HG03378 (cell line): ENCODE measurements around the gene CA7.
A peak's percentile ranks its signal among the peaks of the same experiment; 100 is the strongest.

Experiments
- ATAC-seq: cut with Tn5 transposase; IDR thresholded peaks from one replicate; pipeline ENCODE4 v1.9.1; 2021; ENCODE audit warnings: mild to moderate bottlenecking, moderate library complexity; ENCODE audit not compliant: unreplicated experiment

CA7 gene

GRCh38 chr16:66844342-66845079 is at the start of gene CA7:
CA7 (plus strand) TSS chr16:66844414; CDS start chr16:66844488, 74 bp downstream.
- no peak for ATAC-seq

- no peak for ATAC-seq
Observed at GRCh38 chr16:66798161-66798560, 46.1 kb upstream of the CA7 start.

GRCh38 chr16:66800856-66801255 is 43.4 kb upstream of the CA7 start:
- no peak for ATAC-seq

- no peak for ATAC-seq
Observed at GRCh38 chr16:66801320-66802105, 42.7 kb upstream of the CA7 start, which contains the start of gene TERB1. TERB1 (minus strand) TSS chr16:66801584; CDS start chr16:66796798, 4,786 bp downstream.

- no peak for ATAC-seq
Observed at GRCh38 chr16:66802159-66802558, 42.1 kb upstream of the CA7 start.

- no peak for ATAC-seq
Observed at GRCh38 chr16:66809765-66810164, 34.4 kb upstream of the CA7 start.

- no peak for ATAC-seq
Observed at GRCh38 chr16:66810391-66810790, 33.8 kb upstream of the CA7 start.

- no peak for ATAC-seq
Observed at GRCh38 chr16:66811043-66811442, 33.2 kb upstream of the CA7 start.

- no peak for ATAC-seq
Observed at GRCh38 chr16:66814734-66815133, 29.5 kb upstream of the CA7 start.

GRCh38 chr16:66824006-66824405 is 20.2 kb upstream of the CA7 start:
- no peak for ATAC-seq

- peak; percentile 72 for ATAC-seq
Observed at GRCh38 chr16:66830422-66831404, 13.5 kb upstream of the CA7 start, which contains the start of gene NAE1. NAE1 (minus strand) TSS chr16:66830976; CDS start chr16:66830899, 77 bp downstream.

GRCh38 chr16:66832190-66832589 is 12.0 kb upstream of the CA7 start:
- no peak for ATAC-seq

GRCh38 chr16:66832661-66833305 is 11.4 kb upstream of the CA7 start:
- no peak for ATAC-seq

GRCh38 chr16:66834746-66835145 is 9.5 kb upstream of the CA7 start:
- no peak for ATAC-seq

GRCh38 chr16:66840883-66841282 is 3.3 kb upstream of the CA7 start:
- ATAC-seq = no peak

GRCh38 chr16:66841366-66841765 is 2.8 kb upstream of the CA7 start:
- no peak for ATAC-seq

GRCh38 chr16:66842765-66843164 is 1.4 kb upstream of the CA7 start:
- no peak for ATAC-seq

GRCh38 chr16:66843191-66843590 is 1.0 kb upstream of the CA7 start:
- ATAC-seq = no peak

GRCh38 chr16:66844009-66844341 is 239 bp upstream of the CA7 start:
- no peak for ATAC-seq

- no peak for ATAC-seq
Observed at GRCh38 chr16:66845080-66845410, 831 bp downstream of the CA7 start.

- no peak for ATAC-seq
Observed at GRCh38 chr16:66845791-66846221, 1.6 kb downstream of the CA7 start.
